Measurements from ENCODE around the gene ZSCAN2.
A peak's percentile ranks its signal among the peaks of the same experiment; 100 is the strongest.

The ZSCAN2 gene

GRCh38 chr15:84657748-84658079 is 56.9 kb downstream of the ZSCAN2 start:
- ChIA-PET CTCF (interaction anchor here (0.9 to 2.1 kb wide), 4 partner anchors 9 to 58 kb away, joined by 3 to 5 read pairs (median 4); partner anchors contain the start of genes SEC11A and ZSCAN2), POLR2A (no interaction called here)
- TF ChIP-seq CTCF (IDR thresholded peaks at IDR 0.05; ENCODE audit: control extremely low read depth, extremely low read depth, low read depth, missing control alignments), result no peak
- no peak for DNase-seq (ENCODE audit: extremely low spot score)

GRCh38 chr15:84658080-84658787 is 57.4 kb downstream of the ZSCAN2 start, which contains the start of gene NMB:
Gene NMB (minus strand): TSS chr15:84658199. CDS start chr15:84658152, 47 bp downstream.
- CTCF ChIA-PET, result interaction anchor here (0.6 to 2.1 kb wide), 12 partner anchors 8 to 59 kb away, joined by 3 to 6 read pairs (median 4); partner anchors contain the start of genes SEC11A and ZSCAN2
- TF ChIP-seq CTCF (IDR thresholded peaks at IDR 0.05; ENCODE audit: control extremely low read depth, extremely low read depth, low read depth, missing control alignments), result peak; percentile 45
- POLR2A ChIA-PET, result interaction anchor here (0.6 to 0.7 kb wide), 2 partner anchors 48 to 84 kb away, joined by 5 to 9 read pairs; no protein-coding TSS in a partner anchor
- peak; percentile 85 for DNase-seq (ENCODE audit: extremely low spot score)

- no peak for DNase-seq (ENCODE audit: extremely low spot score)
- no peak for TF ChIP-seq CTCF (IDR thresholded peaks at IDR 0.05; ENCODE audit: control extremely low read depth, extremely low read depth, low read depth, missing control alignments)
- ChIA-PET CTCF (interaction anchor here (0.6 to 1.6 kb wide), 12 partner anchors 8 to 68 kb away, joined by 3 to 6 read pairs (median 4); no protein-coding TSS in a partner anchor), POLR2A (no interaction called here)
Observed at GRCh38 chr15:84658788-84659411, 58.1 kb downstream of the ZSCAN2 start.

GRCh38 chr15:84659904-84660781 is 59.3 kb downstream of the ZSCAN2 start:
- CTCF ChIA-PET, result interaction anchor here (1.1 to 1.6 kb wide), 3 partner anchors 14 to 69 kb away, joined by 3 to 5 read pairs (median 4); no protein-coding TSS in a partner anchor
- no peak for TF ChIP-seq CTCF (IDR thresholded peaks at IDR 0.05; ENCODE audit: control extremely low read depth, extremely low read depth, low read depth, missing control alignments)

GRCh38 chr15:84661001-84661400 is 60.2 kb downstream of the ZSCAN2 start:
- POLR2A ChIA-PET, result no interaction called here
- no peak for TF ChIP-seq CTCF (IDR thresholded peaks at IDR 0.05; ENCODE audit: control extremely low read depth, extremely low read depth, low read depth, missing control alignments)
- CTCF ChIA-PET, result no interaction called here
- no peak for DNase-seq (ENCODE audit: extremely low spot score)

More at GRCh38 chr15:84659904-84660781, 59.3 kb downstream of the ZSCAN2 start:
- POLR2A ChIA-PET, result no interaction called here
- DNase-seq (ENCODE audit: extremely low spot score), result no peak

- ChIA-PET POLR2A (no interaction called here), CTCF (interaction anchor here (1.2 kb wide), 1 partner anchor 8 kb away, joined by 5 read pairs; the partner anchor contains the start of gene NMB)
- TF ChIP-seq CTCF (IDR thresholded peaks at IDR 0.05; ENCODE audit: control extremely low read depth, extremely low read depth, low read depth, missing control alignments), result no peak
- no peak for DNase-seq (ENCODE audit: extremely low spot score)
Observed at GRCh38 chr15:84666373-84666772, 65.6 kb downstream of the ZSCAN2 start.
